ENCODE measurements around the gene GTF3A. TPM values are rescaled to one million over a fixed set of nuclear protein-coding genes. Genes with fewer than 3 reads are reported as not detected.
"Not testable (repeated sequence)": the region's sequence is repeated elsewhere in the genome, so short reads cannot be mapped to it uniquely, and the experiment has no call there.

GTF3A gene
- total RNA-seq, 4 donors from 2014 or later, result 31.8 to 174 (median 98.3) TPM

GRCh38 chr13:27398360-27398759 is 26.1 kb upstream of the GTF3A start:
- Histone ChIP-seq H3K27ac (no peak overlapping the region), H3K4me3 (no peak overlapping the region), H3K9me3 (no peaks in the 10 kb centered on the region), H3K36me3 (no peaks in the 10 kb centered on the region), H3K4me1 (no peaks in the 10 kb centered on the region), H3K27me3 (no peaks in the 10 kb centered on the region)
- DNase-seq, result no peak
- TF ChIP-seq, protein P1, sequence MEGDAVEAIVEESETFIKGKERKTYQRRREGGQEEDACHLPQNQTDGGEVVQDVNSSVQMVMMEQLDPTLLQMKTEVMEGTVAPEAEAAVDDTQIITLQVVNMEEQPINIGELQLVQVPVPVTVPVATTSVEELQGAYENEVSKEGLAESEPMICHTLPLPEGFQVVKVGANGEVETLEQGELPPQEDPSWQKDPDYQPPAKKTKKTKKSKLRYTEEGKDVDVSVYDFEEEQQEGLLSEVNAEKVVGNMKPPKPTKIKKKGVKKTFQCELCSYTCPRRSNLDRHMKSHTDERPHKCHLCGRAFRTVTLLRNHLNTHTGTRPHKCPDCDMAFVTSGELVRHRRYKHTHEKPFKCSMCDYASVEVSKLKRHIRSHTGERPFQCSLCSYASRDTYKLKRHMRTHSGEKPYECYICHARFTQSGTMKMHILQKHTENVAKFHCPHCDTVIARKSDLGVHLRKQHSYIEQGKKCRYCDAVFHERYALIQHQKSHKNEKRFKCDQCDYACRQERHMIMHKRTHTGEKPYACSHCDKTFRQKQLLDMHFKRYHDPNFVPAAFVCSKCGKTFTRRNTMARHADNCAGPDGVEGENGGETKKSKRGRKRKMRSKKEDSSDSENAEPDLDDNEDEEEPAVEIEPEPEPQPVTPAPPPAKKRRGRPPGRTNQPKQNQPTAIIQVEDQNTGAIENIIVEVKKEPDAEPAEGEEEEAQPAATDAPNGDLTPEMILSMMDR (IDR thresholded peaks at IDR 0.05), result no peak
- no peak for TF ChIP-seq POLR2A (IDR thresholded peaks at IDR 0.05)
- intact Hi-C loops (cut with DNase I; ENCODE audit: low total_unique reads), result no loop called here

GRCh38 chr13:27400405-27400804 is 24.0 kb upstream of the GTF3A start:
- H3K9me3 ChIP-seq; H3K27ac ChIP-seq; H3K4me3 ChIP-seq; H3K4me1 ChIP-seq; H3K36me3 ChIP-seq; H3K27me3 ChIP-seq; intact Hi-C loops (cut with DNase I; ENCODE audit: low total_unique reads); DNase-seq: not testable (repeated sequence)

DNA sequence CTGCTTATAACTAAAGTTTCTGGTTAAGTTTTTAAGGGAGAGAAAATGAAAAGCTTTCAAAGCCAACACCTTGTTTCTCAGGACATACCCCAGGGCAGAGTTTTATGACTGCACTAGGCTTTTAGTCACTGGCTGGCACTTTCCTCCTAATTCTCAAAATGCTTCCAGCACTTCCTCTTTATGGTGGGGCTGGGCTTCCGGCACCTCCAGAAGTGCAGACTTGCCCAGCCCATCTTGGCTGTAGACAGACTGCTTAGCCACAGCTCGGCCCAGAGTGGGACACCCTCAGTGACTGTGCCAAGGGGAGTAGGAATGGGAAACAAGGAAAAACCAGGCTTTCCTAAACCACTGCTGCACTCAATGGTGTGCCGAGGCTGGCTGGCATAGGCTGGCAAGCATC is 23.2 kb upstream of the GTF3A start:
- intact Hi-C loops (cut with DNase I; ENCODE audit: low total_unique reads), result no loop called here
- no peak for DNase-seq
- TF ChIP-seq, protein P1 (IDR thresholded peaks at IDR 0.05), result no peak
- TF ChIP-seq POLR2A (IDR thresholded peaks at IDR 0.05), result no peak
- Histone ChIP-seq H3K9me3 (no peaks in the 10 kb centered on the region), H3K4me3 (no peak overlapping the region), H3K36me3 (no peaks in the 10 kb centered on the region), H3K4me1 (no peaks in the 10 kb centered on the region), H3K27me3 (no peaks in the 10 kb centered on the region), H3K27ac (no peak overlapping the region)

- peak overlapping the region in 1 of 2 donors; percentile 29 for H3K27ac ChIP-seq
- H3K4me3 ChIP-seq, result no peak overlapping the region
- TF ChIP-seq, protein P1 (IDR thresholded peaks at IDR 0.05), result no peak
- no peak for TF ChIP-seq POLR2A (IDR thresholded peaks at IDR 0.05)
- no peaks in the 10 kb centered on the region for H3K27me3 ChIP-seq
- H3K36me3 ChIP-seq, result no peaks in the 10 kb centered on the region
- no peaks in the 10 kb centered on the region for H3K9me3 ChIP-seq
- H3K4me1 ChIP-seq, result no peaks in the 10 kb centered on the region
- DNase-seq, result no peak
- intact Hi-C loops (cut with DNase I; ENCODE audit: low total_unique reads), result no loop called here
Measured at GRCh38 chr13:27403203-27403678, 21.2 kb upstream of the GTF3A start.

- Histone ChIP-seq H3K4me3 (no peak overlapping the region), H3K9me3 (no peaks in the 10 kb centered on the region), H3K36me3 (no peaks in the 10 kb centered on the region), H3K4me1 (no peaks in the 10 kb centered on the region), H3K27me3 (no peaks in the 10 kb centered on the region), H3K27ac (peak overlapping the region in 1 of 2 donors; percentile 29)
- no peak for DNase-seq
- intact Hi-C loops (cut with DNase I; ENCODE audit: low total_unique reads), result no loop called here
- TF ChIP-seq POLR2A (IDR thresholded peaks at IDR 0.05), result no peak
- TF ChIP-seq, protein P1 (IDR thresholded peaks at IDR 0.05), result no peak
Measured at GRCh38 chr13:27403727-27404385, 20.6 kb upstream of the GTF3A start.
